ENCODE measurements around the gene EFL1.

EFL1 gene

DNA sequence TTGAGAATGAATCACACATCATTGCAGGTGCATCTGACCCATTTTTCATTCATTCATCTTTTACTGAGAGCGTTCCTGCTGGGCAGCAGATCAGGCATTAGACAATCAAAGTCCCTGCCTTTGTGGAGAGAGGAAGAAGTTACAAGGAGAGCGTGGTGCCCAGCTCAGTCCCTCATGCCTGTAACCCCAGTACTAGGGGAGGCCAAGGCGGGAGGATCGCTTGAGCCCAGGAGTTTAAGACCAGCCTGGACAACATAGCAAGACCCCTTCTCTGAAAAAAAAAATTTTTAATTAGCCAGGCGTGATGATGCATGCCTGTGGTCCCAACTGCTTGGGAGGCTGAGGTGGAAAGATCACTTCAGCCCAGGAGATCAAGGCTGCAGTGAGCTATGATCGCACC is 181.8 kb downstream of the EFL1 start:
- no peak for DNase-seq (ENCODE audit: low read depth)
- no peak overlapping the region for H3K4me3 ChIP-seq (ENCODE audit: low read depth, low read length)
- no peak for TF ChIP-seq CTCF (conservative IDR thresholded peaks at IDR 0.05; ENCODE audit: low read depth, low read length)

Measured in choroid plexus epithelial cell (primary cell).